ENCODE data around the gene API5.

GRCh38 chr11:43366677-43367076, 54.9 kb downstream of the API5 start:
- no peak for TF ChIP-seq CTCF (IDR thresholded peaks at IDR 0.05)
- TF ChIP-seq POLR2A (IDR thresholded peaks at IDR 0.05), result no peak
